NCI-H146 treated with DMSO at 0.1 percent for 48 hours (cell line): Measurements from ENCODE around the gene SIT1.

Source experiments
- DNase-seq: peaks from one replicate; lab custom pipeline; 2025; ENCODE audit not compliant: unreplicated experiment; lab: John Stamatoyannopoulos, UW

SIT1 gene

GRCh38 chr9:35608221-35608620, 42.5 kb downstream of the SIT1 start:
- DNase-seq: no peak

- DNase-seq: no peak
Measured at GRCh38 chr9:35606726-35607125, 44.0 kb downstream of the SIT1 start.

- DNase-seq: no peak
Measured at GRCh38 chr9:35606138-35606504, 44.6 kb downstream of the SIT1 start.

- peak; percentile 10 for DNase-seq
Measured at GRCh38 chr9:35605351-35606137, 45.2 kb downstream of the SIT1 start.

GRCh38 chr9:35604578-35605350, 46.0 kb downstream of the SIT1 start, which contains the start of gene TESK1:
Gene TESK1 (plus strand): TSS chr9:35605262. CDS start chr9:35605620, 358 bp downstream.
- peak; percentile 72 for DNase-seq

- DNase-seq: peak; percentile 99
Measured at GRCh38 chr9:35603986-35604577, 46.6 kb downstream of the SIT1 start.

- DNase-seq: peak; percentile 55
Measured at GRCh38 chr9:35603506-35603985, 47.2 kb downstream of the SIT1 start.

GRCh38 chr9:35599763-35600604, 50.7 kb downstream of the SIT1 start:
- no peak for DNase-seq
